ENCODE results near the gene GOPC. TPM values are rescaled to one million over a fixed set of nuclear protein-coding genes. Genes with fewer than 3 reads are reported as not detected.

Gene GOPC
- total RNA-seq, 1 experiment from 2014 or later: 18.7 TPM

- TF ChIP-seq USF2 (CRISPR knock-in tag; IDR thresholded peaks at IDR 0.05): no peak
- TF ChIP-seq GABPB1 (CRISPR knock-in tag; IDR thresholded peaks at IDR 0.05): no peak
Measured at GRCh38 chr6:117538615-117539014, 63.7 kb downstream of the GOPC start (continued).

GRCh38 chr6:117536317-117536716 lies 66.0 kb downstream of the GOPC start:
- Mint-ChIP-seq H3K4me1 (peaks cover 3% of the 10 kb centered on the region; the same call in 1 of the 2 replicates), H3K36me3 (peaks cover 11% of the 10 kb centered on the region), H3K9me3 (no peaks in the 10 kb centered on the region), H3K27me3 (ENCODE audit: low read depth) (no peaks in the 10 kb centered on the region), H3K4me3 (no peak overlapping the region), H3K27ac (peak overlapping the region; percentile 0; the same call in 1 of the 2 replicates)
- no peak for ATAC-seq
- no peak for DNase-seq (ENCODE audit: low spot score)
- TF ChIP-seq FOXP4 (CRISPR knock-in tag; IDR thresholded peaks at IDR 0.05) (no peak), ZNF512 (CRISPR knock-in tag; IDR thresholded peaks at IDR 0.05; ENCODE audit: borderline replicate concordance) (no peak), MAX (CRISPR knock-in tag; IDR thresholded peaks at IDR 0.05) (no peak), NR1H2 (CRISPR knock-in tag; IDR thresholded peaks at IDR 0.05) (no peak), IRF1 (CRISPR knock-in tag; IDR thresholded peaks at IDR 0.05) (no peak), GRHL2 (CRISPR knock-in tag; IDR thresholded peaks at IDR 0.05; ENCODE audit: insufficient replicate concordance, severe bottlenecking) (no peak), PRRX2 (CRISPR knock-in tag; IDR thresholded peaks at IDR 0.05) (no peak)
- CTCF ChIA-PET: interaction anchor here (1.6 kb wide), 1 partner anchor 14 kb away, joined by 4 read pairs; no protein-coding TSS in a partner anchor
- POLR2A ChIA-PET: no interaction called here

- ChIA-PET CTCF (no interaction called here), POLR2A (no interaction called here)
- Mint-ChIP-seq H3K27ac (no peak overlapping the region), H3K9me3 (no peaks in the 10 kb centered on the region), H3K27me3 (ENCODE audit: low read depth) (no peaks in the 10 kb centered on the region), H3K36me3 (peaks cover 6% of the 10 kb centered on the region), H3K4me3 (no peak overlapping the region), H3K4me1 (peaks cover 5% of the 10 kb centered on the region; the same call in 1 of the 2 replicates)
- DNase-seq (ENCODE audit: low spot score) (no peak), ATAC-seq (no peak)
- TF ChIP-seq ZNF138 (CRISPR knock-in tag; conservative IDR thresholded peaks at IDR 0.05) (no peak), ZSCAN18 (CRISPR knock-in tag; IDR thresholded peaks at IDR 0.05) (no peak), HMGXB4 (CRISPR knock-in tag; IDR thresholded peaks at IDR 0.05) (no peak), STAT6 (CRISPR knock-in tag; conservative IDR thresholded peaks at IDR 0.05; ENCODE audit: low read depth) (no peak), ERG (CRISPR knock-in tag; IDR thresholded peaks at IDR 0.05) (no peak), FOXK1 (CRISPR knock-in tag; IDR thresholded peaks at IDR 0.05) (no peak), ATF3 (CRISPR knock-in tag; conservative IDR thresholded peaks at IDR 0.05) (no peak), ZNF671 (CRISPR knock-in tag; IDR thresholded peaks at IDR 0.05) (no peak), NR1H2 (CRISPR knock-in tag; IDR thresholded peaks at IDR 0.05) (no peak), TCF7 (CRISPR knock-in tag; IDR thresholded peaks at IDR 0.05; ENCODE audit: low read depth) (no peak)
Measured at GRCh38 chr6:117534974-117535373, 67.3 kb downstream of the GOPC start.
